GM19463 (cell line): ENCODE data around the gene HCN3.
"Not testable (repeated sequence)": the region's sequence is repeated elsewhere in the genome, so short reads cannot be mapped to it uniquely, and the experiment has no call there.

Experiments
- ATAC-seq: cut with Tn5 transposase; IDR thresholded peaks from one replicate; pipeline ENCODE4 v1.9.1; 2021; ENCODE audit warnings: mild to moderate bottlenecking, moderate library complexity; ENCODE audit not compliant: unreplicated experiment

The HCN3 gene

DNA sequence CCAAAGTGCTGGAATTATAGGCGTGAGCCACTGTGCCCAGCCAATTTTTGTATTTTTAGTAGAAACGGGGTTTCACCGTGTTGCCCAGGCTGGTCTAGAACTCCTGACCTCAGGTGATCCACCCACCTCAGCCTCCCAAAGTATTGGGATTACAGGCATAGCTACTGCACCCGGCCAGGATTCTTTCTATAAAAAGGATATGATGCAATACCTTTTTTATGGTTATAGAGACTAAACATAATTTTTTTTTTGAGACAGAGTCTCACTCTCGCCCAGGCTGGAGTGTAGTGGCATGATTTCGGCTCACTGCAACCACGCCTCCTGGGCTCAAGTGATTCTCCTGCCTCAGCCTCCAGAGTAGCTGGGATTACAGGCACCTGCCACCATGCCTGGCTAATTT is 51.6 kb downstream of the HCN3 start:
- not testable (repeated sequence) for ATAC-seq

DNA sequence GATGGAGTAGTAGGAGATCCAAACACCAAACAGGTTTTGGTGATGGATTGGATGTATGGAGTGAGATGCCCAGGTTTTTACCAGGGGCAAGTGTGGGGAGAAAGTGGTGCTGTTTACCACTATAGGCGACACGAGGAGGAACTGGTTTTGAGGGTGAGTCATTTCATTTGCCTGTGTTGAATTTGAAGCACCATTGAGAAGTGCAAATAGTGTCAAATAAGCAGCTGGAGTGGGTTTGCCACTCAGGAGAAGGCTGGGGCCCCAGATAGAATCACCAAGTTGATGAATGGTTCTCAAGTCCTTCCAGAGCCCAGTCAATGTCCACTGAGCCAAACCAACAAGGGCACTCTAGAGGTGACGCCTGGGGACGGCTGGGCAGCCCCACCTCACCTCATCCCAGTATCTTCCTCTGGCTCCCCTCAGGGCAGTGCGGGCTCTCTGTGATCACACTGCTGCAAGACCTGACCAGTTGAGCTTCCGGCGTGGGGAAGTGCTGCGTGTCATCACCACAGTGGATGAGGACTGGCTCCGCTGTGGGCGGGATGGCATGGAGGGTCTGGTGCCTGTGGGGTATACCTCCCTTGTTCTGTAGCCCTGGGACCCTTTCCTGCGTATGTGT is 52.8 kb downstream of the HCN3 start:
- ATAC-seq, result no peak

DNA sequence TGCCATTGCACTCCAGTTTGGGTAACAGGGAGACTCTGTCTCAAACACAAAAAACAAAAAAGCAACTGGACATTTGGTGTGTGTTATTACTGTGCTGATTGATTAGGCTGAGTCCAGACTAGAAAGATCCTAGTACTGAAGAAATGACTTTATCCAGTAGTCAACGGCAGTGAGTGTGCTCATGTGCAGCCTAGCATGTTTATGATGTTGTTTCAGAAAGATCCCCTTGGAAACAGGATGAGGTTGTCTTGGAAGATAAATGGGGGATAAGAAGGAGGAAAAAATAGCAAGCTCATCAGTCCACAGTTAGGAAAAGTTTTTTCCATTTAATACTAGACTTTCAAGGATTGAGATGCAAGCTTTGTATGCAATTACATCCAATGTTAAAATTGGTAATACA is 57.7 kb downstream of the HCN3 start:
- no peak for ATAC-seq
